ENCODE measurements around the gene DEFB127. TPM values are rescaled to one million over a fixed set of nuclear protein-coding genes. Genes with fewer than 3 reads are reported as not detected.
"Not testable (repeated sequence)": the region's sequence is repeated elsewhere in the genome, so short reads cannot be mapped to it uniquely, and the experiment has no call there.

DEFB127 gene
- total RNA-seq: not detected

GRCh38 chr20:157154-157553, at the start of gene DEFB127:
Gene DEFB127, plus strand, starts transcription at chr20:157454. Its CDS starts 91 bp downstream, at chr20:157545.
- Histone ChIP-seq H3K27me3 (peaks cover 0 to 9% (median 0%) of the 10 kb centered on the region in 4 donors), H3K4me3 (no peak within 1 kb of the TSS), H3K9me3 (no peaks in the 10 kb centered on the region), H3K27ac (replicated peaks in 1 of 4) (no peak within 1 kb of the TSS), H3K36me3 (no peaks in the 10 kb centered on the region), H3K4me1 (no peaks in the 10 kb centered on the region)
- WGBS: 89% methylated on average over 5 of the region's 5 CpGs
- no peak for TF ChIP-seq CTCF (IDR thresholded peaks at IDR 0.05)
- TF ChIP-seq POLR2A (IDR thresholded peaks at IDR 0.05; ENCODE audit: low read depth): no peak
- TF ChIP-seq POLR2AphosphoS5 (IDR thresholded peaks at IDR 0.05): no peak
- TF ChIP-seq EP300 (IDR thresholded peaks at IDR 0.05): no peak
- intact Hi-C loops (cut with DNase I): no loop called here
- DNase-seq (ENCODE audit: extremely low spot score): no peak

- no peak overlapping the region for H3K27ac ChIP-seq (replicated peaks in 1 of 4)
- no peak for DNase-seq (ENCODE audit: extremely low spot score)
- no peak overlapping the region for H3K4me3 ChIP-seq
- H3K9me3 ChIP-seq: peaks cover 0 to 8% (median 2%) of the 10 kb centered on the region in 4 donors
- TF ChIP-seq POLR2A (IDR thresholded peaks at IDR 0.05; ENCODE audit: low read depth) (no peak), POLR2AphosphoS5 (IDR thresholded peaks at IDR 0.05) (no peak), CTCF (IDR thresholded peaks at IDR 0.05) (no peak), EP300 (IDR thresholded peaks at IDR 0.05) (no peak)
- H3K4me1 ChIP-seq: no peaks in the 10 kb centered on the region
- peaks cover 0 to 27% (median 0%) of the 10 kb centered on the region in 4 donors for H3K27me3 ChIP-seq
- intact Hi-C loops (cut with DNase I): no loop called here
- H3K36me3 ChIP-seq: no peaks in the 10 kb centered on the region
Observed at GRCh38 chr20:112396-112795, 44.9 kb upstream of the DEFB127 start.

- peaks cover 0 to 19% (median 3%) of the 10 kb centered on the region in 4 donors for H3K9me3 ChIP-seq
- no peak for TF ChIP-seq POLR2A (IDR thresholded peaks at IDR 0.05; ENCODE audit: low read depth)
- no peak for TF ChIP-seq CTCF (IDR thresholded peaks at IDR 0.05)
- no peak for TF ChIP-seq POLR2AphosphoS5 (IDR thresholded peaks at IDR 0.05)
- no peak for DNase-seq (ENCODE audit: extremely low spot score)
- H3K36me3 ChIP-seq: no peaks in the 10 kb centered on the region
- H3K4me1 ChIP-seq: no peaks in the 10 kb centered on the region
- no peak overlapping the region for H3K4me3 ChIP-seq
- intact Hi-C loops (cut with DNase I): no loop called here
- peaks cover 0 to 27% (median 0%) of the 10 kb centered on the region in 4 donors for H3K27me3 ChIP-seq
- H3K27ac ChIP-seq (replicated peaks in 1 of 4): no peak overlapping the region
Observed at GRCh38 chr20:117518-117917, 39.7 kb upstream of the DEFB127 start.

GRCh38 chr20:129786-130323, 27.4 kb upstream of the DEFB127 start:
- not testable (repeated sequence) for H3K4me1 ChIP-seq
- WGBS: 85% methylated on average over 21 of the region's 28 CpGs

GRCh38 chr20:137668-138490, 19.4 kb upstream of the DEFB127 start:
- no peaks in the 10 kb centered on the region for H3K9me3 ChIP-seq
- H3K27me3 ChIP-seq: peaks cover 0 to 13% (median 0%) of the 10 kb centered on the region in 4 donors
- no peak overlapping the region for H3K27ac ChIP-seq (replicated peaks in 1 of 4)
- no peaks in the 10 kb centered on the region for H3K4me1 ChIP-seq
- TF ChIP-seq POLR2AphosphoS5 (IDR thresholded peaks at IDR 0.05) (no peak), CTCF (IDR thresholded peaks at IDR 0.05) (no peak), POLR2A (IDR thresholded peaks at IDR 0.05; ENCODE audit: low read depth) (no peak), EP300 (IDR thresholded peaks at IDR 0.05) (no peak)
- DNase-seq (ENCODE audit: extremely low spot score): no peak
- 81% methylated on average over 10 of the region's 11 CpGs for WGBS
- intact Hi-C loops (cut with DNase I): no loop called here
- no peak overlapping the region for H3K4me3 ChIP-seq
- no peaks in the 10 kb centered on the region for H3K36me3 ChIP-seq

More at GRCh38 chr20:129786-130323, 27.4 kb upstream of the DEFB127 start:
- H3K27me3 ChIP-seq; H3K4me3 ChIP-seq; H3K36me3 ChIP-seq; DNase-seq (ENCODE audit: extremely low spot score); H3K9me3 ChIP-seq; intact Hi-C loops (cut with DNase I); H3K27ac ChIP-seq (replicated peaks in 1 of 4): not testable (repeated sequence)
